Testis (tissue), 3 donors: Measurements from ENCODE around the gene PLAGL1. TPM values are rescaled to one million over a fixed set of nuclear protein-coding genes. Genes with fewer than 3 reads are reported as not detected.
"Not testable (repeated sequence)": the region's sequence is repeated elsewhere in the genome, so short reads cannot be mapped to it uniquely, and the experiment has no call there.

Experiments used
- DNase-seq: peaks from one replicate; pipeline ENCODE4 v3.0.0-alpha.2; 2019
- H3K27ac ChIP-seq, 2 donors: fragments of 200-600 bp; sonication (generic); one replicate each; pipeline ENCODE4 v1.5.1; 2019
- H3K27me3 ChIP-seq: fragments of 200-600 bp; sonication (generic); one replicate; pipeline ENCODE4 v1.5.1; 2019
- H3K36me3 ChIP-seq: fragments of 200-600 bp; sonication (generic); one replicate; pipeline ENCODE4 v1.5.1; 2017; ENCODE audit warnings: low read depth; ENCODE audit errors: missing control alignments
- H3K4me1 ChIP-seq: fragments of 200-600 bp; sonication (generic); one replicate; pipeline ENCODE4 v1.5.1; 2019
- H3K4me3 ChIP-seq, 2 donors: fragments of 200-600 bp; sonication (generic); one replicate each; pipeline ENCODE4 v1.5.1; 2017 to 2019
- H3K9me3 ChIP-seq: fragments of 200-600 bp; sonication (generic); one replicate; pipeline ENCODE4 v1.5.1; 2017
- POLR2A ChIP-seq: fragments of 450-650 bp; IDR thresholded peaks from one replicate; pipeline ENCODE4 v1.6.1; 2017; ENCODE audit warnings: antibody characterized with exemption, mild to moderate bottlenecking, moderate library complexity
- WGBS, 2 donors: methylation state at CpG; one replicate each; pipeline ENCODE4 v1.1.5; 2018; 5-methylcytosine and 5-hydroxymethylcytosine counted together
- intact Hi-C: fragments of 100-400 bp; cut with DNase I; formaldehyde crosslinking; loops from one replicate; pipeline ENCODE4 v1.15.1; 2023; ENCODE audit warnings: low total_unique reads
- polyA plus RNA-seq: library from polyadenylated mRNA; stranded (reverse); fragments of 350-450 nt; fragmentation: Illumina TruSeq; extraction: RNeasy Lipid Tissue Mini Kit (QIAGEN cat#74804); gene quantifications from one replicate; pipeline ENCODE4 v1.2.3, GENCODE V29; 2014; ENCODE audit warnings: low read depth, low replicate concordance; ENCODE audit not compliant: insufficient read depth
- total RNA-seq, 2 donors: library from RNA; depleted of rRNA; stranded (reverse); fragments of >200 nt; gene quantifications; one replicate each; pipeline ENCODE4 v1.2.3, GENCODE V29; 2016
- TF ChIP-seq, protein P1 (sequence below), 3 experiments: fragments of 450-650 bp in 2 of 3; fragments of 200-600 bp in 1 of 3; sonication (generic) in 1 of 3; IDR thresholded peaks; one replicate each; pipeline ENCODE4 v1.5.1; 2016 to 2019; ENCODE audit warnings: antibody characterized with exemption in 3 of 3, mild to moderate bottlenecking in 2 of 3, moderate library complexity in 1 of 3

The PLAGL1 gene
- total and polyA plus RNA-seq, 3 donors from 2014 or later: 16.2 to 31.3 (median 17.4) TPM

DNA sequence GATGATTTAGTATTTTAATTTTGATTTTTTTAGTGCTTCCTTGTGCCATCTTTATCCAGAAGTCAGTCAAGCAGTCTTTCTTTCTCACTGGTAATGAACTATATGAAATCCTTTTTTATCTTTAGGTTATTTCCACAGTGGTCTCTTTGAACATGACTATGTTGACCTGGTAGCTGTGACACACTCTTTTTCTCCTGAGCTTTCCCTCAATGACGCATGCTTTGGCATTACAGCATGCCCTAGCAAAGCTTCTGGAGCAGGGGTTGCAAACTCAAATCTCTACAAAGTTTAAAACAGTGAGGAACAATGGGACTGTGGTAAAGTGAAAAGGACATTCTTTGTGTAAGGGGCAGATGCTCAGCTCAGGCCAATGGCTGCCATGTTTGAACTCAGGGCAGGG lies 4.5 kb upstream of the PLAGL1 start:
- Histone ChIP-seq H3K27ac (no peak overlapping the region), H3K4me1 (no peaks in the 10 kb centered on the region), H3K27me3 (no peaks in the 10 kb centered on the region), H3K4me3 (no peak overlapping the region), H3K9me3 (no peaks in the 10 kb centered on the region), H3K36me3 (no peaks in the 10 kb centered on the region)
- intact Hi-C loops: loop anchor here (5.0 kb wide), 1 partner anchor 440 kb away; no protein-coding TSS in a partner anchor
- TF ChIP-seq, protein P1, sequence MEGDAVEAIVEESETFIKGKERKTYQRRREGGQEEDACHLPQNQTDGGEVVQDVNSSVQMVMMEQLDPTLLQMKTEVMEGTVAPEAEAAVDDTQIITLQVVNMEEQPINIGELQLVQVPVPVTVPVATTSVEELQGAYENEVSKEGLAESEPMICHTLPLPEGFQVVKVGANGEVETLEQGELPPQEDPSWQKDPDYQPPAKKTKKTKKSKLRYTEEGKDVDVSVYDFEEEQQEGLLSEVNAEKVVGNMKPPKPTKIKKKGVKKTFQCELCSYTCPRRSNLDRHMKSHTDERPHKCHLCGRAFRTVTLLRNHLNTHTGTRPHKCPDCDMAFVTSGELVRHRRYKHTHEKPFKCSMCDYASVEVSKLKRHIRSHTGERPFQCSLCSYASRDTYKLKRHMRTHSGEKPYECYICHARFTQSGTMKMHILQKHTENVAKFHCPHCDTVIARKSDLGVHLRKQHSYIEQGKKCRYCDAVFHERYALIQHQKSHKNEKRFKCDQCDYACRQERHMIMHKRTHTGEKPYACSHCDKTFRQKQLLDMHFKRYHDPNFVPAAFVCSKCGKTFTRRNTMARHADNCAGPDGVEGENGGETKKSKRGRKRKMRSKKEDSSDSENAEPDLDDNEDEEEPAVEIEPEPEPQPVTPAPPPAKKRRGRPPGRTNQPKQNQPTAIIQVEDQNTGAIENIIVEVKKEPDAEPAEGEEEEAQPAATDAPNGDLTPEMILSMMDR (IDR thresholded peaks at IDR 0.05): no peak
- no peak for TF ChIP-seq POLR2A
- 93 to 100% methylated on average over 1 of the region's 1 CpG for WGBS, 2 donors
- no peak for DNase-seq

GRCh38 chr6:144009628-144010027 lies 1.6 kb upstream of the PLAGL1 start:
- intact Hi-C loops: loop anchor here (5.0 kb wide), 1 partner anchor 437 kb away; no protein-coding TSS in a partner anchor
- H3K27me3 ChIP-seq, DNase-seq, H3K4me1 ChIP-seq, H3K36me3 ChIP-seq, H3K4me3 ChIP-seq, H3K27ac ChIP-seq, H3K9me3 ChIP-seq: not testable (repeated sequence)
- WGBS, 2 donors: 95 to 96% methylated on average over 2 of the region's 2 CpGs

DNA sequence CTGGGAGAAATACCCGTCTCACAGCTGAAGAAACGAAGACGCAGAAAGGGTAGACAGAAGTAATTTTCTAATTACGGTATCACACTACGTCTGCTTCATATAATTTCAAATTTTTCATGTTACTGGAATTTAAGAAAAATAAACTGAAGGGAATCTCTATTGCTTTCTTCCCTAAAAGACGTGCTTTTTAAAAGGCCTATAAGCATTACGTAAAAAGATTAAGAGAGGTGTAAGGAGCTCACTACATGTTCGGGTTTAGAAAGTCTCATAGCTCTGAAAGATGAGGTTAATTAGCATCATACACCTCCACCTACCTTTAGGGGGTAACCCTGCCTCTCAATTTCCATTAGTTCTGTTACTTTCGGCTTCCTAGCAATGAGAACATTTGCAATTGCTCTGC lies 787 bp upstream of the PLAGL1 start:
- TF ChIP-seq, protein P1 (IDR thresholded peaks at IDR 0.05): no peak
- no peak for TF ChIP-seq POLR2A
- H3K9me3 ChIP-seq: no peaks in the 10 kb centered on the region
- intact Hi-C loops: no loop called here
- peak overlapping the region; percentile 59 to 63 for H3K4me3 ChIP-seq
- peak overlapping the region in 1 of 2 donors; percentile 85 for H3K27ac ChIP-seq
- H3K4me1 ChIP-seq: no peaks in the 10 kb centered on the region
- no peaks in the 10 kb centered on the region for H3K36me3 ChIP-seq
- WGBS, 2 donors: 43 to 62% methylated on average over 9 of the region's 9 CpGs
- no peaks in the 10 kb centered on the region for H3K27me3 ChIP-seq
- no peak for DNase-seq

- intact Hi-C loops: no loop called here
These were observed 460 bp downstream of the PLAGL1 start for GRCh38 chr6:144007478-144008119.

GRCh38 chr6:144006736-144007477 lies 1.2 kb downstream of the PLAGL1 start:
- intact Hi-C loops: no loop called here
- TF ChIP-seq, protein P1 (IDR thresholded peaks at IDR 0.05): no peak
- TF ChIP-seq POLR2A: no peak
- DNase-seq: peak; percentile 19

More at GRCh38 chr6:144007478-144008119, 460 bp downstream of the PLAGL1 start:
- 23 to 54% methylated on average over 20 to 35 of the region's 52 CpGs for WGBS, 2 donors
- Histone ChIP-seq H3K36me3 (no peaks in the 10 kb centered on the region), H3K27ac (peak overlapping the region; percentile 65 to 85), H3K27me3 (no peaks in the 10 kb centered on the region), H3K9me3 (no peaks in the 10 kb centered on the region), H3K4me1 (no peaks in the 10 kb centered on the region), H3K4me3 (peak overlapping the region; percentile 59 to 63)
- TF ChIP-seq POLR2A: no peak
- TF ChIP-seq, protein P1 (IDR thresholded peaks at IDR 0.05): no peak
- peak; percentile 19 for DNase-seq

More at GRCh38 chr6:144006736-144007477, 1.2 kb downstream of the PLAGL1 start:
- Histone ChIP-seq H3K4me1 (no peaks in the 10 kb centered on the region), H3K36me3 (no peaks in the 10 kb centered on the region), H3K4me3 (peak overlapping the region; percentile 59 to 63), H3K27ac (peak overlapping the region; percentile 58 to 65), H3K9me3 (no peaks in the 10 kb centered on the region), H3K27me3 (no peaks in the 10 kb centered on the region)
- WGBS, 2 donors: 24 to 36% methylated on average over 21 of the region's 21 CpGs
